GM19468 (cell line): ENCODE measurements around the gene ETNK2.

Source experiments
- ATAC-seq: cut with Tn5 transposase; IDR thresholded peaks from one replicate; pipeline ENCODE4 v1.9.1; 2021; ENCODE audit warnings: mild to moderate bottlenecking, moderate library complexity, moderate number of reproducible peaks; ENCODE audit not compliant: unreplicated experiment; ENCODE audit errors: extremely low read depth

The ETNK2 gene

GRCh38 chr1:204087181-204087892, 64.5 kb downstream of the ETNK2 start:
- no peak for ATAC-seq

GRCh38 chr1:204085876-204086275, 66.0 kb downstream of the ETNK2 start:
- no peak for ATAC-seq

DNA sequence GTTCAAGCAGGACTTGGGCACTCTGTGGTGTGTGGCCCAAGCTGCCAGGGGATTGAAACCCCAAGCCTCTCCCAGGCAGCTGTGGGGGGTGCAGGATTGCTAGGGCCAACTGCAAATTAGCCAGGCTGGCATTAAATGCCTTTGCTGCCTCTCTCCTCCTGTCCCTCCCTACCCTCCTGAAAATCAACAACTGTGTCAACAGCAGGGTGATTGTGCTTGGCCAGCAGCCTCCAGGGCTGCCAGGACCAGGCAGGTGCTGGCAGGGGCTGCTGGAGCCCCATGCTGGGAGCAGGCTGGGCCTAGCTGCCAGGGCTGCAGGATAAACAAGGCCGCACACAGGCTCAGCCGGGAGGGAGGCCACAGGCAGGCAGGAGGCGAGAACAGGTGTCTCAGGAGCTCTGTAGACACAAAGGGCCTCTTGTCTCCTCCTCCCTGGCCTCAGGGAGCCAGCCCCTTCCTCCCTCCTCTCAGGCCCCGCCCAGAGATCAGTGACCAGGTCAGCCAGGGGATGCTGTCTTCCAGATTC, 67.5 kb downstream of the ETNK2 start:
- no peak for ATAC-seq

DNA sequence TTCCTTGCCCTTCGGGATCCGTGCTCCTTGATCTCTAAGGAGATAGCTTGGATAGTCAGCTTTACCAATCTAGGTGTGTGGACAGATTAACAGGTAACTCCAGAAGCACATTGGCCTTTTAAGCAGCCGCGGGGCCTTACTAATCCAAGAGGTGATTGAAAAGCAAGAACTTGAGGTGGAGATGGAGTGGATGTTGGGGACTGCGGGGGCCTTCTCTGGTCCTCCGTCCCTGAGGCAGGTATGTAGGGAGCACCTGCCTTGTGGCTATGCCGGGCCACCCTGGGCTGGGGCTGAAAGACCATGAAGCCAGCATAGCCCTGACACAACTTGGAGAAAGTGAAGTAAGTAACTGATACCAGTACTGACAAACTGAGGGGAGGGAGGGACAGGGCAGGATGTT, 68.4 kb downstream of the ETNK2 start:
- ATAC-seq = no peak

DNA sequence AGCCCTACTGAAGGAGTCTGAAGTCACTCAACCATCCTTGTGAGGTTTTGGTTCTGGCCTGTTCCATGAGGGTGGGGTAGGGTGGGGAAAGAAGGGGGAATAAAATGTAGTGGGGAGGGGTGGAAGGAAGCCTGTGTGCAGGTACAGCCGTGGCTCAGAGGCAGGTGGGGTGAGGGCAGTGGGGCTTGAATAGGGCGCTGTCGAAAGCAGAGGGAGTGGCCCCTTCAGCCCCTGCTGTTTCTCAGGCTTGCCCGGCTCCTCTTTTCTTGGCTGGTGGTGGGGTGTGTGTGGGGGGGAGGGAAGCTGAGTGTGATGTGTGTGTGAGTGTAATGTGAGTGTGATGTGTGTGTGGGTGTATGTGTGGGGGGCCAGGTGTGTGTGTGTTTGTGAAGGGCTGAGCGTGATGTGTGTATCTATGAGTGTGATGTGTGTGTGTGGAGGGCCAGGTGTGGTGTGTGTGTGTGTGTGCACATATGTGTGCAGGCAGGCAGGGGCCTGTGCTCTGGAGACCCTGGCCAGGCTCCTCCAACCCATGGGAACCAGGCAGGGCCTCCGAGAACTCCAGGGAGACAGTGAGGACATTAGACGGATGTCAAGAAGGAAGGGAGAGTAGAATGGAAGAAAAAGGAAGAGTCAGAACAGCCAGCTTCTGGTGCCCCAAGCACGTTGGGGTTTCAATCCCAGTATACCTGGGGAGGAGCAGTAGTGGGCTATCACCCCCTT, 69.9 kb downstream of the ETNK2 start:
- ATAC-seq = no peak

GRCh38 chr1:204081164-204081790, 70.6 kb downstream of the ETNK2 start:
- no peak for ATAC-seq
